HG03558 (cell line): ENCODE data around the gene CDR2L.
"Not testable (repeated sequence)": the region's sequence is repeated elsewhere in the genome, so short reads cannot be mapped to it uniquely, and the experiment has no call there.

Experiments
- ATAC-seq: cut with Tn5 transposase; IDR thresholded peaks from one replicate; pipeline ENCODE4 v1.9.1; 2021; ENCODE audit warnings: moderate number of reproducible peaks; ENCODE audit not compliant: unreplicated experiment; ENCODE audit errors: extremely low read depth

CDR2L gene

GRCh38 chr17:74957935-74958740, 29.3 kb upstream of the CDR2L start:
- ATAC-seq, result no peak

DNA sequence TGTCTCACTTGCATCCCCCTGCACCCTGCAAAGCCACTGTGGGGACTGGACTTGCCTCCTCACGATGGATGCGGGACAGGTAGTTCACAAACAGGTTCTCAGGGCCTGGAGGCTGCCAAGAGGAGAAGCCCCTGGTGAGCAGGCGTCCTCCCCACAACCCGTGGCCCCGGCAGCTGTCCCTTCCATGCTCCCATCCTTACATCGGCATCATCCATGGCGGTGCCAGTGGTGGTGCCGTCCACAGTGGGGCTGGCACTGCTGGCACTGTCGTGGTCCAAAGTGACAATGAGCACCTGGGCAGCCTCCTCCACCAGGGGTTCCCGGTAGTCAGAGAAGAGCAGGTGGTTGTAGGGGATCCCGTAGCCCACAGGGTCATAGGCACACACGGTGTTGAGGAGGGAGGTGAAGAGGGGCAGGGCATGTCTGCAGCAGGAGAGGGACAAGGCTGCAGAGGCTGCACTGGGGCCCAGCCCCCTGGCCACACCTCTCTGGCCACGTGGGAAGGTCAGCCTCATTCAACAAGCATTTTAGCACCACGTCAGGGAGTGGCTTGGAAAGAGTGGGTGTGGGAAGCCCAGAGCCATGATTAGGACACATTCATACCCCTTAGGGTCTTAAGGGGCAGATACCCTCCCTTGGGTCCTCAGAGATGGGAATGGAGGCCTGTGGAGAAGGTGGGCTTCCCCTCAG, 27.5 kb upstream of the CDR2L start:
- no peak for ATAC-seq

- ATAC-seq, result no peak
These were observed 26.7 kb upstream of the CDR2L start for GRCh38 chr17:74960570-74961342.

DNA sequence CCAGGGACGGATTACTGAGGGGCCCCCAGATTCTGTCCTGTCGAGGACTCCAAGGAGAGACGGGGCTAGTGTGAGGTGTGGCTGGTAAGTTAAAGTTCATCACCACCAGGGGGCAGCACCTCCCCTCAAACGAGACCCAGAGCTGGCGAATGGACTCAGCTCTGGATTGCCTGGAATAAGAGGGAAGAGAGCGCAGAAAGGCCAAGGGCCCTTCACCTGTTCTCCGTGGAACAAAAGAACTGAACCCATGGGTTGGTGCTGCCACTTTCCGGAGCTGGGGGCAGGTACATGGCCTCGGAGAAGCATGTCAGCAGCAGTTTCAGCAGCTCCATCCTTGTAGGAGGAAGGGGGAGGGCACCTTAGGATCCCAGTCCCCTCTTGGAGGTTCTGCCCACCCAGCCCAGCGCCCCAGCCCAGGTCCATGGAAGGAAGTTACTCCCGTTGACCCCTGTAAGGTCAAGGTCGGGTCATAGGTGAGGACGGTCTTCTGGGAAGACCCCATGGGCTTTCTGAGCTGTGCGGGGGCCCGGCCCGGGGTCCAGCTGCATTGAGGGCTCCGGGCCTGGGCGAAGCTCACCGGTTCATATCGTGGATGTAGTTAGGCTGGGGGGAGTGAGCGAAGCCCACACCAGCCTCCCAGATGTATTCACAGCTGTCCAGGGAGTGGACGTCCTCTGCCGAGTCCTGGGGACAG, 25.6 kb upstream of the CDR2L start:
- ATAC-seq, result no peak

DNA sequence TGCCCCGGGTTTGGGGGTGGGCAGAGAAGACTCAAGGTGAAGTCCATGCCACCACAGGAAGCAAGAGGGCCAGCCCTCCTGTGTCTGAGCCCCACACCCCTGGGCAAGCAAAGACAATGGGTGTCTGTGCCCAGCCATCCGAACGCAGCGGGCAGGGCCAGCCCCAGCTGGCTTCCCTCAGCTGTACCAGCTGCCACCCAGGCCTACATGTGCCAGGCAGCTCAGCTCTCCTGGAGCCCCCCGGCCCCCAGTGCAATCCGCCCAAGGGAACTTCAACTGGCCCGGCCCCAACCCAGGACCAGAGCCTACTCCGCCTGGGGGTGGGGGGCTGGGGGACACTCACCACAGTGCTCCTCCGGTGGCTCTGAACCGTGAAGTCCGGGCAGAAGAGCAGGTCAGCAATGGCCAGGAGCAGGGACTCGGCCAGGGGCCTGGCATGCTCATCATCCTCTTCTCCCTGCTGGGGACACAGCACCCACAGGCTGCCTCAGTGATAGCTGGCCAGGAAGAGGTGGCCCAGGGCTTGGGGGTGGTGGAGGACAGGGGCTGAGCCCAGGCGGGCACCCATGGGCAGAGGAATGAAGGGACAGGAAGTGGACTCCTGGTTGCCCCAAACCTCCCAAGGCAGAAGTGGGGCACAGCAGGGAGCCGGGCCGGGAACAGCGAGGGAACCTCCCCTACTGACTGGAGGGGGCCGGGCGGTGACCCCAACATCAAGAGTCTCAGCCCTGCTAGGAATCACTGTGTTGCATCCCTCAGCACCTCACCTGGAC, 24.6 kb upstream of the CDR2L start:
- ATAC-seq, result no peak

DNA sequence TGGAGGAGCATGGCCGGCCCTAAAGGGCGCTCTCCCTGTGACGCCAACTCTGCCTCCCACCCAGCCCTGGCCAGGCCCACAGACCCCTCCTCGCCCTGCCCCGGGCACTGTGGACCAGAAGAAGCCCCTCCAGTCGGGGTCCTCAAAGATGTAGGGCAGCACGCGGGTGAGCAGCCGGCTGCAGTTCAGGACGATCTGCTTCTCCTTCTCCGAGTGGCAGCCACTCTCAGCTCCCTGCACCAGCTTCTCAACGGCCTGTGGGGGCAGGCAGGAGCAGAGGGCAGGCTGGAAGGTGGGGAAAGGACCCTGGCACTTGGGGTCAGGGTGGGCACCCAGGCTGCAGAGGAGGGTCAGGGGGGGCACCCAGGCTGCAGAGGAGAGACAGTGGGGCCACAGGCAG, 23.8 kb upstream of the CDR2L start:
- ATAC-seq, result no peak

GRCh38 chr17:74964246-74964761, 23.1 kb upstream of the CDR2L start:
- no peak for ATAC-seq

DNA sequence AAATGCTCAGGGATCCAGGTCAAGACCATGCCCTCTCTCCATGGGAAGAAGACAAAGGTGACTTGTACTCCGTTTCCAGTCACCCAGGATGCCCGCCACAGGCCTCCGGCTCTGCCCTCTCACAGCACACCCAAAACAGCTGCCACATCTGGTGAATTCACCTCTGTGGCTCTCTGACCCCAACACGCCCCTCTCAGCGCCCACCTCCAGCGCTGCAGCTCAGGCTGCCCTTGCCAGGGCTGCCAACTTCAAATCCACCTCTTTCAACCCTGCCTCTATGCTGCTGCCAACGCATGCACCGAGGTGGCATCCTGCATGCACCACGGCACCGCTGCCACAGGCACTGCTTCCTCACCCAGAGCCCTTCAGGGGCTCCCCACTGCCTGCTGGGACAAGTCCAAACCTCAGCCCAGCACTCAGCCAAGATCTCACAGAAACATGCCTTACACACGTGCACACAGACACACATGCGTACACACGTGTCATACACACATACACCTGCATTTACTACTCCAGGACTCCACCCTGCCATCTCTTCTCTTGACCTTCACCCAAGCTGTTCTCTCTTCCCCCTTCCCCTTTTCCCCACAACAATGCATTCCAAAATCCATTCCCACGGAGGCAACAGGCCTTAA, 22.3 kb upstream of the CDR2L start:
- no peak for ATAC-seq

- no peak for ATAC-seq
These were observed 19.1 kb upstream of the CDR2L start for GRCh38 chr17:74968361-74968780.

DNA sequence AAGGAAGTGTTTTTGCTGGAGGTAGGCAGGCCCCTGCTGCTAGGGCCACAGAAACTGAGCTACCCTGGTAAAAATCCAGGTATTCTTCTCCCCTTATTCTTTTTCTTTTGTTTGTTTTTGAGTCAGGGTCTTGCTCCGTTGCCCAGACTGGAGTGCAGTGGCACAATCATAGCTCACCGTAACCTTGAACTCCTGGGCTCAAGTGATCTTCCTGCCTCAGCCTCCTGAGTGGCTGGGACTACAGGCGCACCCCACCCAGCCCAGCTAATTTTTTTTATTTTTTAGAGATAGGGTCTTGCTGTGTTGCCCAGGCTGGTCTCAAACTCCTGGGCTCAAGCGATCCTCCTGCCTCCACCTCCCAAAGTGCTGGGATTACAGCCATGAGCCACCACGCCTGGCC, 17.9 kb upstream of the CDR2L start:
- ATAC-seq, result not testable (repeated sequence)

DNA sequence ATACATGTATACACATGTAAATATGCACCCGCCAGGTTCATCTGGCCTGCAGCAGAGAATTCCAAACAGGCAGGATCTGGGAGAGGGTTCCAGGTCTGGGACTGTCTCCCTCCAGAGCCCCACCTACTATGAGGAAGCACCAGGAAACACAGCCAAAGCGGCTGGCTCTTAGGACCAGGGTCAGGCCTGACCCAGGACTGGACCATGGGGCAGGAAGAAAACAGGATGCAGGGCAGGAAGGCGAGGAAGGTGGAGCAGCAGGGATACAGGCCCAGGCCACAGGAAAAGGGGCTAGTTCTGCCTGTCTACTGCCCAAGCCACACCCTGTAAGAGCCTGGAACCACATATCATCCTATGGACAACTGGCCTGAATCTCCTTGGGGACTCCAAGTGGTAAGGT, 17.0 kb upstream of the CDR2L start:
- ATAC-seq, result no peak

DNA sequence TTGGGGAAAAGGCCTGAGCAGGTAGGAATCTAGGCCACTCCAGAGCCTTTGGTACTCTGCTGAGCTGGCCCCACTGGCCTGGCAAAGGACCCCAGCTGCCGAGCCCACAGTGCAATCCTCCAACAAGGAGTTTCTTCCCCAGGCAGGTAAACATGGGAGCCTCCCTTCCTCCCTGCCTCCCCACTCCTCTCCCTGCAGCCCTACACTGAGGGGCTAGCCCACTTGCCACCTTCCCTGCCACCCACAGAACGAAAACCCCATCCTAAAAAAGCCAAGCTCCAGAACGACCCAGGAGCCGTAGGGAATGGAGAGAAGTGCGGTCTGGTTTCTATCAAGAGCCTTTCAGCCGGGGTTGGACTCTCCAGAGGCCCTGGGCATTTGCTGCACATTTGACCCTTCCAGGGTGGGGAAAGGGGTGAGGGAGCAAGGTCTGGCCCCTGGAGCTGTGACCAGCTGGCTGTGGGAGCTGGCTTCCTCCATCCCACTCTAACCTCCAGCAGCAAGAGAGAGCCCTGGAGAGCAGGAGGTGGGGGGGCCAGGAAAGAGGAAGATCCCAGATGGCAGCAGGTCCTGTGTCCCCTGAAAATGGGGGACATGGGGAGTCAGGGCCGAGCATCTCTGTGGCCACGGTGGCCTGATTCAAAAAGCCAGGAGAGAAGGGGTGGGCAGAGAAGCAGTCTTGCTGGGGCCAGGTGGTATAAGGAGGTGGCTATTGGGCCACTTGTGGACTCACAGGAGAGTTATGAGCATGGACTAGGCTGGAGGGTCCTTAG, 16.2 kb upstream of the CDR2L start:
- no peak for ATAC-seq

GRCh38 chr17:74971842-74972106, 15.7 kb upstream of the CDR2L start:
- ATAC-seq, result no peak

- no peak for ATAC-seq
These were observed 15.1 kb upstream of the CDR2L start, which contains the start of gene HID1 for GRCh38 chr17:74972107-74972972. HID1 (minus strand) TSS chr17:74972759; CDS start chr17:74972656, 103 bp downstream.

- ATAC-seq, result no peak
These were observed 14.5 kb upstream of the CDR2L start for GRCh38 chr17:74972973-74973328.

DNA sequence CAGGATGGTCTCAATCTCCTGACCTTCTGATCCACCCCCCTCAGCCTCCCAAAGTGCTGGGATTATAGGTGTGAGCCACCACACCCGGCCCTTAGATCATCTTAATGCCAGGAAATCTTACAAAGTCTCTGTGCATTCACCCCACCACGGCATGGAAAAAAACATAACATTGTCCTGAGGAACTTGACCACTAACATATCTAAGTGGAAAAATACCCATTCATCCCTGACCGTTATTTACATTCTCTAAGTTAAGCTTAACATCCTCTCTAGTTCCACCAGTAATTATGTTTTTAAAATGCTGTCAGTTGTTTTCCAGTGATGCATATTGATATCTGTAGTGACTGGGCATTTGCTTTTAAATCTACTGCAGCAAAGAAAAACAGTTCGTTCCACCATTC, 11.5 kb upstream of the CDR2L start:
- ATAC-seq, result no peak

DNA sequence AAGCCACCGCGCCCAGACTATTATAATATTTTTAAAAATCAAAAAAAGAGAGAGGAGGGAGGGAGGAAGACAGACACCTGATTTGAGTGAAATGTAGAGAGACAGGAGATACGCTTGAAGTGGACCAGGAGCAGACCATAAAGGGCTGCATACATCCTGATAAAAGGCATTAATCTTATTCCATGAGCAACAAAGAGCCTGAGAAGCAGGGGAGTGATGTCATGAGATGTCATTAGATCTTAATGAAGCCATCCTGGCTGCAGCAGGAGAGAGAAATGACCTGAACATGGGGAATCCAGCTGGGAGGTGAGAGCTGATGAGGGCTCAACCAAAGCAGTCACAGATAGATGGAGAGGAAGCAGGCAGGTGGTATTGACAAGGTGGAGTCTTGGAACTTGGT, 9.6 kb upstream of the CDR2L start:
- ATAC-seq, result no peak

- ATAC-seq, result no peak
These were observed 9.2 kb upstream of the CDR2L start for GRCh38 chr17:74978240-74978639.
